ENCODE data around the gene LIMS2. TPM values are rescaled to one million over a fixed set of nuclear protein-coding genes. Genes with fewer than 3 reads are reported as not detected.

LIMS2 gene
- polyA plus RNA-seq, 1 experiment, result 46.1 TPM

DNA sequence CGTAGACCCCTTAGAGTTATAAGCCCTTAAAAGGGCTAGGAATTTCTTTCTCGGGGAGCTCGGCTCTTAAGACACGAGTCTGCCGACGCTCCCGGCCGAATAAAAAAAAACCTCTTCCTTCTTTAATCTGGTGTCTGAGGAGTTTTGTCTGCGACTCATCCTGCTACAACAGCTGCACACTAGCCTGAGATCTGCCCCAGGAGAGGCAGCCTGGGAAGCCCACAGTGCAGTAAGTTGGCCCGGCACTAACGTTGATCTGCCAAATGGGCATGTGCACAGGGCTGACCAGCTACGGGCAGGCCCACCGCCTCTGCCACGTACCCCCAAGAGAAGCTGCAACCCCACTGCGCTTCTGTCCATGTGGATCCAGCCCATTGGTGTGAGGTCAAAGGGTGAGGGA lies 8.4 kb upstream of the LIMS2 start:
- ChIA-PET CTCF (no interaction called here), POLR2A (no interaction called here)
- Histone ChIP-seq H3K4me3 (ENCODE audit: low read depth, low read length) (no peak overlapping the region), H3K27me3 (ENCODE audit: control insufficient read depth, insufficient read depth, low read length) (no peaks in the 10 kb centered on the region; the same call in 1 of the 2 replicates), H3K36me3 (ENCODE audit: control insufficient read depth, insufficient read depth, low read length) (no peaks in the 10 kb centered on the region)
- no peak for TF ChIP-seq CTCF (IDR thresholded peaks at IDR 0.05; ENCODE audit: insufficient read depth, low read depth, low read length)
- no peak for DNase-seq (ENCODE audit: low read depth)

GRCh38 chr2:127683056-127683455 lies 7.7 kb upstream of the LIMS2 start:
- CTCF ChIA-PET, result interaction anchor here (1.1 to 2.0 kb wide), 3 partner anchors 12 to 92 kb away, joined by 4 to 12 read pairs (median 7); no protein-coding TSS in a partner anchor
- POLR2A ChIA-PET, result no interaction called here
- peaks cover 2% of the 10 kb centered on the region; the same call in 1 of the 2 replicates for H3K27me3 ChIP-seq (ENCODE audit: control insufficient read depth, insufficient read depth, low read length)
- H3K36me3 ChIP-seq (ENCODE audit: control insufficient read depth, insufficient read depth, low read length), result no peaks in the 10 kb centered on the region
- H3K4me3 ChIP-seq (ENCODE audit: low read depth, low read length), result no peak overlapping the region
- no peak for TF ChIP-seq CTCF (IDR thresholded peaks at IDR 0.05; ENCODE audit: insufficient read depth, low read depth, low read length)
- no peak for DNase-seq (ENCODE audit: low read depth)

GRCh38 chr2:127681976-127682857 lies 6.9 kb upstream of the LIMS2 start:
- TF ChIP-seq CTCF (IDR thresholded peaks at IDR 0.05; ENCODE audit: insufficient read depth, low read depth, low read length), result no peak
- POLR2A ChIA-PET, result no interaction called here
- H3K4me3 ChIP-seq (ENCODE audit: low read depth, low read length), result no peak overlapping the region
- H3K27me3 ChIP-seq (ENCODE audit: control insufficient read depth, insufficient read depth, low read length), result peaks cover 7% of the 10 kb centered on the region
- CTCF ChIA-PET, result interaction anchor here (1.1 to 2.0 kb wide), 3 partner anchors 13 to 91 kb away, joined by 4 to 12 read pairs (median 7); no protein-coding TSS in a partner anchor
- H3K36me3 ChIP-seq (ENCODE audit: control insufficient read depth, insufficient read depth, low read length), result no peaks in the 10 kb centered on the region
- no peak for DNase-seq (ENCODE audit: low read depth)

DNA sequence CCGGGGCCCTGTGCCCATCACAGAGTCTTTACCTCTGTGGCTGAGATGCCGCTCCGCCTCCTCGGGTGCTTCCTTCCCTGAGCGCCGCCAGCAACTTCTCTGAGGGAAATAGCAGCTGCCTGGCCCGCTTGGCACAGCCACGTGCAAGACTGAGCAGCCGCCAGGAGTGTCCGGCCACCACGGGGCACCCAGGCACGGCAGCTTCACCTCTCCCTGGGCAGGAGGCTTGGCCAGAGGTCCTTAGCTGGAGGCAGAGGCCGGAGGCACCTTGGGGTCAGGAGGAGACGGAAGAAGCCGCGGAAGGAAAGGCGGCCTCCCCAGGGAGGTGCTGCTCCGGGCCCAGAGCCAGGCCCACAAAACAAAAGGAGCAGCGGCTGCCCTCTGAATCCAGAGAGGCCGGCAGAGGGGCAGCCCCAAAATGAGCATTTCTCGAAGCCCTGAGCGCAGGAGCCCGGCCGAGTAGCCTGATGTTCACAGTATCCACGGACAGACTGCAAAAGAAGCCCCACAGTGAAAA lies 6.0 kb upstream of the LIMS2 start:
- no peak for DNase-seq (ENCODE audit: low read depth)

More for the DNA sequence above, 6.0 kb upstream of the LIMS2 start:
- no peak for TF ChIP-seq CTCF (IDR thresholded peaks at IDR 0.05; ENCODE audit: insufficient read depth, low read depth, low read length)
- no peak overlapping the region for H3K4me3 ChIP-seq (ENCODE audit: low read depth, low read length)
- POLR2A ChIA-PET, result no interaction called here
- H3K36me3 ChIP-seq (ENCODE audit: control insufficient read depth, insufficient read depth, low read length), result no peaks in the 10 kb centered on the region
- CTCF ChIA-PET, result interaction anchor here (0.6 to 2.0 kb wide), 2 partner anchors 14 to 90 kb away, joined by 3 to 12 read pairs; no protein-coding TSS in a partner anchor
- H3K27me3 ChIP-seq (ENCODE audit: control insufficient read depth, insufficient read depth, low read length), result peaks cover 12% of the 10 kb centered on the region

All from BJ (cell line).